Inflammatory macrophage treated with lipopolysaccharide for 4 hours (primary cell): ENCODE results near the gene SNX2.
"Not testable (repeated sequence)": the region's sequence is repeated elsewhere in the genome, so short reads cannot be mapped to it uniquely, and the experiment has no call there.

Experiments
- DNase-seq: peaks from one replicate; pipeline ENCODE4 v3.0.0-alpha.2; 2020

The SNX2 gene

GRCh38 chr5:122845229-122846050, 70.6 kb downstream of the SNX2 start, which contains the start of gene SNX24:
Gene SNX24, plus strand, starts transcription at chr5:122845613. Its CDS starts 21 bp downstream, at chr5:122845634.
- peak; percentile 80 for DNase-seq

- DNase-seq = no peak
Measured at GRCh38 chr5:122846051-122846550, 71.2 kb downstream of the SNX2 start.

- DNase-seq = no peak
Measured at GRCh38 chr5:122847687-122848081, 72.8 kb downstream of the SNX2 start.

GRCh38 chr5:122849771-122850170, 74.9 kb downstream of the SNX2 start:
- peak; percentile 66 for DNase-seq

- not testable (repeated sequence) for DNase-seq
Measured at GRCh38 chr5:122857538-122857937, 82.7 kb downstream of the SNX2 start.

GRCh38 chr5:122858451-122858850, 83.6 kb downstream of the SNX2 start:
- no peak for DNase-seq

GRCh38 chr5:122863240-122863639, 88.4 kb downstream of the SNX2 start:
- no peak for DNase-seq

GRCh38 chr5:122863721-122864120, 88.8 kb downstream of the SNX2 start:
- no peak for DNase-seq

- DNase-seq = no peak
Measured at GRCh38 chr5:122864400-122864799, 89.5 kb downstream of the SNX2 start.

- no peak for DNase-seq
Measured at GRCh38 chr5:122864842-122865241, 90.0 kb downstream of the SNX2 start.

GRCh38 chr5:122870219-122870856, 95.5 kb downstream of the SNX2 start:
- no peak for DNase-seq

GRCh38 chr5:122871661-122872060, 96.8 kb downstream of the SNX2 start:
- DNase-seq = peak; percentile 62

GRCh38 chr5:122874179-122874875, 99.4 kb downstream of the SNX2 start:
- peak; percentile 21 for DNase-seq

GRCh38 chr5:122877518-122877917, 102.6 kb downstream of the SNX2 start:
- DNase-seq = peak; percentile 79

GRCh38 chr5:122879076-122879475, 104.2 kb downstream of the SNX2 start:
- DNase-seq = no peak
